Measurements from ENCODE around the gene AIFM2.
"Not testable (repeated sequence)": the region's sequence is repeated elsewhere in the genome, so short reads cannot be mapped to it uniquely, and the experiment has no call there.

DNA sequence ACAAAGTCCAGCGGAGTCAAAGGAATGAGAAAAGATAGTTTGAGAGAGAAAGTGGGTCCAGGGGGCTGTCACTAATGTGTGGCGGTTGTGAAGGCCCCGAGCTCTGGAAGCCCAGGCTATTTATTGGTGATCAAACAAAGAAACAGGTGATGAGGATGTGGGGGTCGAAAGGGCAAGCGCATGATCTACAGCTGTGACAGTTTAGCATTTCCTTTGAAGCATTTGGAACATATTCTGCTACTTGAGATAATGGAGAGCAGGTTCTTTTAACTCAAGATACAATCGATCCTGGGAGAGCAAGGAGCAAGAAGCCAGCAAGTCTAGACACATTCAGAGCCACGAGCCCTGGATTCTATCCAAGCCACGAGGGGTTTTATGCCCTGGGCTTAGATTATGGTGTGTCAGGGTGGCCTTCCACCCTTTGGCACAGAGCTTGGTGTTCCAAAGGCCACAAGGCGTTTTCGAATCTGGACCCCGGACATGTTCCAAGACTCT is 31.5 kb downstream of the AIFM2 start:
- TF ChIP-seq CTCF, POLR2AphosphoS5 (IDR thresholded peaks at IDR 0.05): not testable (repeated sequence)
